Activated gamma-delta T cell treated with Interleukin-2 at 50 U/mL for 16 hours (primary cell): ENCODE results near the gene RANGRF.
"Not testable (repeated sequence)": the region's sequence is repeated elsewhere in the genome, so short reads cannot be mapped to it uniquely, and the experiment has no call there.

Source experiments
- DNase-seq: peaks from one replicate; pipeline ENCODE4 v3.0.0-alpha.2; 2020

RANGRF gene, protein sequence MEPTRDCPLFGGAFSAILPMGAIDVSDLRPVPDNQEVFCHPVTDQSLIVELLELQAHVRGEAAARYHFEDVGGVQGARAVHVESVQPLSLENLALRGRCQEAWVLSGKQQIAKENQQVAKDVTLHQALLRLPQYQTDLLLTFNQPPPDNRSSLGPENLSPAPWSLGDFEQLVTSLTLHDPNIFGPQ

DNA sequence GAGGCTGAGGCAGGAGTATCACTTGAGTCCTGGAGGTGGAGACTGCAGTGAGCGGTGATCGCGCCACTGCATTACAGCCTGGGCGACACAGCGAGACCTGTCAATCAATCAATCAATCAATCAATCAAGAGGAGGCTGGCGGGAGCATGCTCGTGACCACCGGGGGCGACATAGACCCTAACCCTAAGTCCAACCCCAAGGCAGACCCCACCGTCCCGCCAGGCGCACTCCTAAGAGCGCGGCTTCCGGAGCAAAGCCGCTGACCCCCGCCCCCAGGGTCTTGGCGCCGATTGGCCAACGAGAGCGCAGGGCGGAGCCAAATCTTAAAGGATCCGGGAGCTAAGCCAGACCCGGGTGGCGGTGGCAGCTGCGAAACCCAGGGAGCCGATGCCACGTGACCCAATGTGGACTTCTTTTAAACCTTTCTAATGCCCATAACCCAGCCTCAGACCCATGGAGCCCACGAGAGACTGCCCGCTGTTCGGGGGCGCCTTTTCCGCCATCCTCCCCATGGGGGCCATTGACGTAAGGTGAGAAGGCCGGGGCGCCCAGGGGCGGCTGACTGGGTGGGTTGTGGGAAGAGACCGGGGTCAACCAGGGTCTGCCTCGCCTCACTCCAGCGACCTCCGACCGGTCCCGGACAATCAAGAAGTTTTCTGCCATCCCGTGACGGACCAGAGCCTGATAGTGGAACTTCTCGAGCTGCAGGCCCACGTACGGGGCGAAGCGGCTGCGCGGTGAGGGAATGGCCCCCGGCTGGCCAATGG is at the start of gene RANGRF:
Gene RANGRF (plus strand): TSS at position 335 of the 767 bp plus-strand sequence. CDS start 119 bp downstream, at position 454.
- DNase-seq = peak; percentile 77

- no peak for DNase-seq
Observed at GRCh38 chr17:8243827-8244226, 44.6 kb upstream of the RANGRF start.

DNA sequence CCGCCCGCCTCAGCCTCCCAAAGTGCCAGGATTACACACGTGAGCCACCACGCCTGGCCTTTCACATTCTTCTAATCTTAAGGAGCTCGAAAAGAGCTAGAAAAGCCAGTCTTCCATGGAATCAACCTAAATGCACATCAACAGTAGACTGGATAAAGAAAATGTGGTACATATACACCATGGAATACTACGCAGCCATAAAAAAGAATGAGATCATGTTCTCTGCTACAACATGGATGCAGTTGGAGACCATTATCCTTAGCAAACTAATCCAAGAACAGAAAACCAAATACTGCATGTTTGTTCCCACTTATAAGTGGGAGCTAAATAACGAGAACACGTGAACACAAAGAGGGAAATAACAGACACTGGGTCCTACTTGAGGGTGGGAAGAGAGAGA is 43.7 kb upstream of the RANGRF start:
- DNase-seq = no peak

DNA sequence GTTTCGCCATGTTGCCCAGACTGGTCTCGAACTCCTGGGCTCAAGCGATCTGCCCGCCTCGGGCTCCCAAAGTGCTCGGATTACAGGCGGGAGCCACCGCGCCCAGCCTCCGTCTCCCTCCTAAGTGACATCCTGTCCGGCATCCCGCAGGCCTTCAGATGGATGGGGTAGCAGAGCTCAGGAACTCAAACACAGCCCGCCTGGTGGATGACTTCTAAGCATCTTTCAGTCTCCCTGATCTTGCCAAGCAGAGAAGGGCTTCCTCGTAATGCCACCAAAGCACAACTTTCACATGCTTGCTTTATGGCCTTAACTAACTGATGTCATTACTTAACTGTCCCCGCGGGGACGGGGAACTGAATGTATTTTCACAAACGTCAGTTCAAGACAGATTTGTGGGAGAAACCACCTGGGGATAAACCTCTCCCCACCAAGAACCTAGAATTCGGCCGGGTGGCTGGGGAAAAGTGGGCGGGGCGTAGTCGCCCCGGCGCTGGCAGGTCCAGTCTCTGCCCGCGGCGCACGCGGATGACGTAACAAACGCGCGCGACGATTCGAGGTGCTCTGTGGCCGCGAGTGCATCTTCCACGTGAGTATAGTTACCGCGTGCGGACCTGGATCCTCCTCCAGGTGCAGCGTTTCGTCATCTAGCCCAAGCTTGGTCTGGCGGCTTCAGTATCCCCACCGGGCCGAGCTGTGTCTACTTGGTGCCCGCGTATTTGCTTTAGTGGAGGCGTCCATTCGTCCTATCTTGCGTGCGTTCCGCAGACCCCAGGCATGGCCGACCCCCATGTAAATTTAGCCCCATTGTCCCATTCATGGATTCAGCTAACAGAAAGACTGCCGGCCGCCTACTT is 39.5 kb upstream of the RANGRF start, which contains the start of gene PFAS:
Gene PFAS (plus strand): TSS at position 539 of the 857 bp plus-strand sequence. CDS start 4,649 bp downstream, outside the sequence.
- DNase-seq = peak; percentile 95

DNA sequence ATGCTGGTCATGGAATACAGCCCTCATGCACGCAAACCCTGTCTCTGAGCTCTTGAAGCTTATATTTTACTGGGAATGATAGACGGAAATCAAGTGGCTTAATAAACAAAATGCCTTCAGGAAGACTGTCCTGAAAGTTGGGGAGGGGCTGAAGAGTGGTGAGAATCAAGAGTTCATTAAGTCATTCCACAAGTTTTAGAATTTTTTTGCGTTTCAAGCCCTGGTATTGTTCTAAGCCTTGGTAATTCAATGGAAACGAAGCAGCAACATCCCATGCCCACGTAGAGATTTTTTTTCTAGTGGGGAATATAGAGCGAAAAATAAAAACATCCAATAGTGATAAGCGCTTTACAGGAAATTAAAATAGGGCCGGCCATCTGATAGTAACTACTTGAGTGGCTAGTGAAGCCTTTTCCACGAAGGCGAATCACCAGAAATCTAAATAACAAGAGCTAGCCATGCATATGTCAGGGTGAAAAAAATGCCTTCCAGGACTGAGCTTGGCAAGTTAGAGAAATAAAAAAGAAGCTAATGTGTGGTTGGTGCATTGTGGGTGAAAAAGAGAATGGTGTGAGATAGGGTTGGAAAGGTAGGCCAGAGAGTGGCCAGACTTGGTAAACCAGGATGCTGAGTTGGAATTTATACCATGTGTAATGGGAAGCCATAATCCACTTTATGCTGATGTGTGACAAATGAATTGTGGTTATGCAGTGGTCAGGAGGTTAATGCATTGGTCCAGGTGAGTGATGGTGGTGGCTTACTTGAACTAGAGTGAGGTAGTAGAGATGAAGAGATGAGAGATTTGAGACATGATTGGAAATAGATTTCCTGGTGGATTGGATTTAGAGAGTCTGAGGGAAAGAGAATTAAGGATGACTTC is 38.6 kb upstream of the RANGRF start:
- DNase-seq = no peak

GRCh38 chr17:8251411-8251810 is 37.1 kb upstream of the RANGRF start:
- not testable (repeated sequence) for DNase-seq

- no peak for DNase-seq
Observed at GRCh38 chr17:8253801-8254200, 34.7 kb upstream of the RANGRF start.

DNA sequence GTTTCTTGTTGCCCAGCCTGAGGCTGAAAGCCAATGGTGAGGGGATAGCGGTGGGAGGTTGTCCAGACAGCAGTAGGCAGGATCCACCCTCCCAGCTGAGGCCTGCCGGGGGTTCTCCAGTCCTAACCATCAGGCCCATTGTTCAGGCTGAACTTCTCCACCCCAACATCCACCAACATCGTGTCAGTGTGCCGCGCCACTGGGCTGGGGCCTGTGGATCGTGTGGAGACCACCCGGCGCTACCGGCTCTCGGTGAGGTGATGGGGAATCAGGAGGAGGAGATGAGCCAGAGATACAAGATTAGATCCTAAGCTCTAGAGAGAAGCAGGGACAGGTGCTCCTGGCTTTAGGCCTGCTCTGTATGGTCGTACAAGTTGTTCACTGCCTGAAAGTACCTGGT is 33.6 kb upstream of the RANGRF start:
- DNase-seq = no peak

- no peak for DNase-seq
Observed at GRCh38 chr17:8255499-8255898, 33.0 kb upstream of the RANGRF start.

GRCh38 chr17:8256291-8256690 is 32.2 kb upstream of the RANGRF start:
- DNase-seq = no peak

- no peak for DNase-seq
Observed at GRCh38 chr17:8256691-8257090, 31.8 kb upstream of the RANGRF start.

- DNase-seq = no peak
Observed at GRCh38 chr17:8257801-8258200, 30.7 kb upstream of the RANGRF start.

DNA sequence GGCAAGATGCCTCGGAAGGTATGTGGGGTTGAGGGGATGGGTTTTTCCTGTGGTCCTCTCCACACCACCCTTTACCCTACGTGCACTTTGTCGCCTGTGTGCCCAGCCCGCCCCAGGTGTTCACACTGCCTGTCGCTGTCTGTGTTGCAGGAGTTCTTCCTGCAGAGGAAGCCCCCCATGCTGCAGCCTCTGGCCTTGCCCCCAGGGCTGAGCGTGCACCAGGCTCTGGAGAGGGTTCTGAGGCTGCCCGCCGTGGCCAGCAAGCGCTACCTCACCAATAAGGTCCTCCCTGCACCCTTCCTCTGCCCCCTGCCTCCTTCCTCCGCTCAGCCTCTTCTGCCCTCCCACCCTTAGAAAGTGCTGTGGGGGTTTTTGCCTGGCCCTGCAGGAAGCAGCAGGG is 24.1 kb upstream of the RANGRF start:
- no peak for DNase-seq

GRCh38 chr17:8264836-8265542 is 23.5 kb upstream of the RANGRF start:
- no peak for DNase-seq

DNA sequence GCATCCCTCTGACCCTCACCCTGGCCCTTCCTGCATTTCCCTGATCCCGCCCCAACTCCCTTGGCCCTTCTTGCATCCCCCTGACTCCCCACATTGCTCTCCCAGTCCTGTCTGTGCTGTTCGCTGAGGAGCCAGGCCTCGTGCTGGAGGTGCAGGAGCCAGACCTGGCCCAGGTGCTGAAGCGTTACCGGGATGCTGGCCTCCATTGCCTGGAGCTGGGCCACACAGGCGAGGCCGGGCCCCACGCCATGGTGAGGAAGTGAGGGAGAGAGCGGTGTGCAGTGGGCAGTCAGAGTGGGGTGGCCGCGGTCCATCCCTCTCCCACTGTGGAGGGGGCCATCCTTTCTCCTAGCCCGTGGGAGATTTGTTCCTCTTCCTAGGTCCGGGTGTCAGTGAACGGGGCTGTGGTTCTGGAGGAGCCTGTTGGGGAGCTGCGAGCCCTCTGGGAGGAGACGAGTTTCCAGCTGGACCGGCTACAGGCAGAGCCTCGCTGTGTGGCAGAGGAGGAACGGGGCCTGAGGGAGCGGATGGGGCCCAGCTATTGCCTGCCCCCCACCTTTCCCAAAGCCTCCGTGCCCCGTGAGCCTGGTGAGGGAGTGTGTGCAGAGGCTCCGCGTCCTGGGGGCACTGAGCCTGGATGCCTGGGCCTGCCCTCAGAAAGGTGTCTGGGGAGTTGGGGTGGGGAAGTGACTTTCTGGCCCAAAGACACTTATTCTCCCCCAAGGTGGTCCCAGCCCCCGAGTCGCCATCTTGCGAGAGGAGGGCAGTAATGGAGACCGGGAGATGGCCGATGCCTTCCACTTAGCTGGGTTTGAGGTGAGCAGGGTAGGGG is 21.6 kb upstream of the RANGRF start:
- no peak for DNase-seq

DNA sequence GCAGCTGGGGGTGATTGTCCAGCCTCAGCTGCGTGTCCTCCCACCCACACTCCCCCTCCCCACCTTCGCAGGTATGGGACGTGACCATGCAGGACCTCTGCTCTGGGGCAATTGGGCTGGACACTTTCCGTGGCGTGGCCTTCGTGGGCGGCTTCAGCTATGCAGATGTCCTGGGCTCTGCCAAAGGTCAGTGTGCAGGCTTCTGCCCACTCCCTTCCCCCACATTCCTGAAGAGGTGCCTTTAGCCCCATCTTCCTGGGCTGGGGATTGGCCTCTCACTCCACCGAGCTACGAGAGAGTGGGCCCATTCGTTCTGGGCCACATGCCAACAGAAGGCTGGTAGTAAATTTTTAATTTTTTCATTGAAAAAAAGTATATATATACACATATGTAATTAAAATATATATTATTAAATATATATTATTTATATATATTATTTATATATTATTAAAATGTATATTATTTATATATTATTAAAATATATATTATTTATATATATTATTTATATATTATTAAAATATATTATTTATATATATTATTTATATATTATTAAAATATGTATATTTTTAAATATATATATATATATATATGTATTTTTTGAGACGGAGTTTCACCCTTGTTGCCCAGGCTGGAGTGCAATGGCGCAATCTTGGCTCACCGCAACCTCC is 20.9 kb upstream of the RANGRF start:
- no peak for DNase-seq

- DNase-seq = no peak
Observed at GRCh38 chr17:8268550-8269298, 19.7 kb upstream of the RANGRF start.

- no peak for DNase-seq
Observed at GRCh38 chr17:8272421-8272820, 16.0 kb upstream of the RANGRF start.

- no peak for DNase-seq
Observed at GRCh38 chr17:8273884-8274444, 14.5 kb upstream of the RANGRF start.
